ENCODE measurements around the gene MAP3K5. TPM values are rescaled to one million over a fixed set of nuclear protein-coding genes. Genes with fewer than 3 reads are reported as not detected.

Gene MAP3K5
- total RNA-seq, 4 donors from 2014 or later: 19.4 to 36.1 (median 21.1) TPM

GRCh38 chr6:136532030-136532429, 260.2 kb downstream of the MAP3K5 start:
- no peak for TF ChIP-seq EP300 (IDR thresholded peaks at IDR 0.05)
- TF ChIP-seq POLR2A (IDR thresholded peaks at IDR 0.05): no peak
- TF ChIP-seq CTCF (IDR thresholded peaks at IDR 0.05): no peak
- no peak for TF ChIP-seq POLR2AphosphoS5 (IDR thresholded peaks at IDR 0.05)
- Histone ChIP-seq H3K4me1 (peaks cover 4% of the 10 kb centered on the region), H3K9me3 (no peaks in the 10 kb centered on the region), H3K27me3 (no peaks in the 10 kb centered on the region), H3K27ac (no peak overlapping the region), H3K4me3 (no peak overlapping the region), H3K36me3 (no peaks in the 10 kb centered on the region)
- no peak for DNase-seq (ENCODE audit: low spot score in 2 of 2)
- WGBS: 93% methylated on average over 6 of the region's 6 CpGs

GRCh38 chr6:136529710-136530109, 262.6 kb downstream of the MAP3K5 start:
- TF ChIP-seq EP300 (IDR thresholded peaks at IDR 0.05) (no peak), POLR2AphosphoS5 (IDR thresholded peaks at IDR 0.05) (no peak), CTCF (IDR thresholded peaks at IDR 0.05) (no peak), POLR2A (IDR thresholded peaks at IDR 0.05) (no peak)
- H3K27me3 ChIP-seq: no peaks in the 10 kb centered on the region

GRCh38 chr6:136528477-136528876, 263.8 kb downstream of the MAP3K5 start:
- no peak for DNase-seq (ENCODE audit: low spot score in 2 of 2)
- no peaks in the 10 kb centered on the region for H3K9me3 ChIP-seq
- 56% methylated on average over 1 of the region's 1 CpG for WGBS
- TF ChIP-seq EP300 (IDR thresholded peaks at IDR 0.05) (no peak), POLR2A (IDR thresholded peaks at IDR 0.05) (no peak), CTCF (IDR thresholded peaks at IDR 0.05) (no peak), POLR2AphosphoS5 (IDR thresholded peaks at IDR 0.05) (no peak)
- H3K36me3 ChIP-seq: no peaks in the 10 kb centered on the region
- H3K4me3 ChIP-seq: no peak overlapping the region
- no peak overlapping the region for H3K27ac ChIP-seq
- peaks cover 14% of the 10 kb centered on the region for H3K4me1 ChIP-seq
- H3K27me3 ChIP-seq: no peaks in the 10 kb centered on the region

More at GRCh38 chr6:136529710-136530109, 262.6 kb downstream of the MAP3K5 start:
- H3K9me3 ChIP-seq: no peaks in the 10 kb centered on the region
- WGBS: 90% methylated on average over 3 of the region's 3 CpGs
- no peak overlapping the region for H3K27ac ChIP-seq
- DNase-seq (ENCODE audit: low spot score in 2 of 2): no peak
- H3K4me1 ChIP-seq: peaks cover 14% of the 10 kb centered on the region
- H3K36me3 ChIP-seq: no peaks in the 10 kb centered on the region
- no peak overlapping the region for H3K4me3 ChIP-seq

- DNase-seq (ENCODE audit: low spot score in 2 of 2): no peak
- Histone ChIP-seq H3K27me3 (no peaks in the 10 kb centered on the region), H3K4me3 (no peak overlapping the region), H3K27ac (no peak overlapping the region), H3K4me1 (peaks cover 14% of the 10 kb centered on the region), H3K9me3 (no peaks in the 10 kb centered on the region), H3K36me3 (no peaks in the 10 kb centered on the region)
- WGBS: 65% methylated on average over 6 of the region's 6 CpGs
- no peak for TF ChIP-seq EP300 (IDR thresholded peaks at IDR 0.05)
Measured at GRCh38 chr6:136527831-136528230, 264.4 kb downstream of the MAP3K5 start.

- 43% methylated on average over 4 of the region's 4 CpGs for WGBS
- H3K27ac ChIP-seq: no peak overlapping the region
Measured at GRCh38 chr6:136526937-136527336, 265.3 kb downstream of the MAP3K5 start.

More at GRCh38 chr6:136526937-136527336, 265.3 kb downstream of the MAP3K5 start:
- Histone ChIP-seq H3K4me3 (no peak overlapping the region), H3K27me3 (no peaks in the 10 kb centered on the region), H3K36me3 (no peaks in the 10 kb centered on the region), H3K9me3 (no peaks in the 10 kb centered on the region), H3K4me1 (peaks cover 14% of the 10 kb centered on the region)
- no peak for DNase-seq (ENCODE audit: low spot score in 2 of 2)
- no peak for TF ChIP-seq POLR2AphosphoS5 (IDR thresholded peaks at IDR 0.05)
- TF ChIP-seq CTCF (IDR thresholded peaks at IDR 0.05): no peak
- no peak for TF ChIP-seq POLR2A (IDR thresholded peaks at IDR 0.05)
- TF ChIP-seq EP300 (IDR thresholded peaks at IDR 0.05): no peak

Measured in suprapubic skin (tissue), 4 donors.